Gastroesophageal sphincter (tissue), 3 donors: Measurements from ENCODE around the gene ITPR2.

ENCODE experiments used
- EP300 ChIP-seq: sonication (generic); formaldehyde crosslinking; IDR thresholded peaks from one replicate; pipeline ENCODE4 v1.6.1; 2017; ENCODE audit warnings: antibody characterized with exemption, mild to moderate bottlenecking
- POLR2A ChIP-seq, 2 donors: fragments of 450-650 bp; IDR thresholded peaks; one replicate each; pipeline ENCODE4 v1.6.1; 2017; ENCODE audit warnings: antibody characterized with exemption in 2 of 2, mild to moderate bottlenecking in 2 of 2, moderate library complexity in 1 of 2
- TF ChIP-seq, protein P1 (sequence below), 4 experiments: fragments of 200-600 bp in 2 of 4; fragments of 450-650 bp in 2 of 4; sonication (generic) in 1 of 4; IDR thresholded peaks; one replicate each; pipeline ENCODE4 v1.5.1; 2017 to 2019; ENCODE audit warnings: antibody characterized with exemption in 4 of 4, mild to moderate bottlenecking in 2 of 4, moderate library complexity in 2 of 4

DNA sequence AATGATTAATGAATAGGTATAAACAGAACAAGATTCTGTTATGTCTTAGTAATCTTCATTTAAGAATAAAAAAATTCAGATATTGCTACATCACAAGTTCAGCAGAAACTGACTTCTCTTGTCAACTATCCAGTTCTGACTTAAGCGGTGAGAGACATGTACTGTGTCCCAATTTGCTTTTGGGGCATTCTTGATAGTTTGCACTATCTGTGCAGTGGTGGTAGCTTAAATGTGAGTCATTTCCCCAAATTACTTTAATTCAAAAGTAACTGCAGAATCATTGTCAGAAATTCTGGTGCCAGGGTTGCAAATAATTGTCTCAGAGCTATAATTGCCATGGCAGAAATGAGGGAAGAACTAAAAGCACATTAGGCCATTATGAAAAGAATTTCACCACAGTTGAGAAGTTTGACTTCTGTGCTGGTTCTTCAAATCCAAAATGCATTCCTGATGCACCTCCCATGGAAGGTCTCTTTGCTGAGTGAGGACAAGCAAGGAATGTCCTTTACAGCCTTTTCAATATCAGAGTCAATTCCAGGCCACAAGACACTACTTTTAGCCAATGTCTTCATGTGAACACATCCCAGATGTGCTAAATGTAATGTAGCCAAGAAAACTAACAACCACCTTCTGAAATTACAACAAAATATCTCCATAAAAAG, 332.9 kb downstream of the ITPR2 start:
- TF ChIP-seq, protein P1, sequence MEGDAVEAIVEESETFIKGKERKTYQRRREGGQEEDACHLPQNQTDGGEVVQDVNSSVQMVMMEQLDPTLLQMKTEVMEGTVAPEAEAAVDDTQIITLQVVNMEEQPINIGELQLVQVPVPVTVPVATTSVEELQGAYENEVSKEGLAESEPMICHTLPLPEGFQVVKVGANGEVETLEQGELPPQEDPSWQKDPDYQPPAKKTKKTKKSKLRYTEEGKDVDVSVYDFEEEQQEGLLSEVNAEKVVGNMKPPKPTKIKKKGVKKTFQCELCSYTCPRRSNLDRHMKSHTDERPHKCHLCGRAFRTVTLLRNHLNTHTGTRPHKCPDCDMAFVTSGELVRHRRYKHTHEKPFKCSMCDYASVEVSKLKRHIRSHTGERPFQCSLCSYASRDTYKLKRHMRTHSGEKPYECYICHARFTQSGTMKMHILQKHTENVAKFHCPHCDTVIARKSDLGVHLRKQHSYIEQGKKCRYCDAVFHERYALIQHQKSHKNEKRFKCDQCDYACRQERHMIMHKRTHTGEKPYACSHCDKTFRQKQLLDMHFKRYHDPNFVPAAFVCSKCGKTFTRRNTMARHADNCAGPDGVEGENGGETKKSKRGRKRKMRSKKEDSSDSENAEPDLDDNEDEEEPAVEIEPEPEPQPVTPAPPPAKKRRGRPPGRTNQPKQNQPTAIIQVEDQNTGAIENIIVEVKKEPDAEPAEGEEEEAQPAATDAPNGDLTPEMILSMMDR (IDR thresholded peaks at IDR 0.05), result no peak
- TF ChIP-seq POLR2A (IDR thresholded peaks at IDR 0.05), result no peak
- no peak for TF ChIP-seq EP300
